HG02588 (cell line): ENCODE measurements around the gene EP400.

Experiments
- ATAC-seq: cut with Tn5 transposase; IDR thresholded peaks from one replicate; pipeline ENCODE4 v1.9.1; 2021; ENCODE audit warnings: mild to moderate bottlenecking, moderate library complexity; ENCODE audit not compliant: unreplicated experiment

The EP400 gene

GRCh38 chr12:132014092-132014914 lies 64.6 kb downstream of the EP400 start:
- no peak for ATAC-seq

- no peak for ATAC-seq
Measured at GRCh38 chr12:132014915-132015280, 65.2 kb downstream of the EP400 start.

GRCh38 chr12:132015686-132016430 lies 66.1 kb downstream of the EP400 start:
- no peak for ATAC-seq

GRCh38 chr12:132018193-132018916 lies 68.6 kb downstream of the EP400 start:
- ATAC-seq = no peak

GRCh38 chr12:132019891-132020290 lies 70.1 kb downstream of the EP400 start:
- no peak for ATAC-seq

- no peak for ATAC-seq
Measured at GRCh38 chr12:132020292-132020691, 70.5 kb downstream of the EP400 start.

GRCh38 chr12:132021031-132021871 lies 71.5 kb downstream of the EP400 start:
- ATAC-seq = no peak

GRCh38 chr12:132021965-132022364 lies 72.2 kb downstream of the EP400 start:
- no peak for ATAC-seq

- ATAC-seq = no peak
Measured at GRCh38 chr12:132023658-132024057, 73.9 kb downstream of the EP400 start.

- no peak for ATAC-seq
Measured at GRCh38 chr12:132024758-132025157, 75.0 kb downstream of the EP400 start.

GRCh38 chr12:132025526-132025925 lies 75.8 kb downstream of the EP400 start:
- ATAC-seq = no peak

- ATAC-seq = no peak
Measured at GRCh38 chr12:132026061-132026795, 76.5 kb downstream of the EP400 start.

GRCh38 chr12:132026796-132027500 lies 77.2 kb downstream of the EP400 start:
- ATAC-seq = no peak

- no peak for ATAC-seq
Measured at GRCh38 chr12:132027636-132028035, 77.9 kb downstream of the EP400 start.

GRCh38 chr12:132028111-132028510 lies 78.4 kb downstream of the EP400 start:
- no peak for ATAC-seq

GRCh38 chr12:132029503-132030300 lies 80.0 kb downstream of the EP400 start:
- no peak for ATAC-seq

- no peak for ATAC-seq
Measured at GRCh38 chr12:132030367-132031038, 80.8 kb downstream of the EP400 start.

GRCh38 chr12:132033627-132034026 lies 83.9 kb downstream of the EP400 start:
- ATAC-seq = no peak
